22Rv1 (cell line): Measurements from ENCODE around the gene TPRG1L.

Experiments
- H3K27ac ChIP-seq: fragments of 450-650 bp; 2 replicates; pipeline ENCODE4 v1.5.1; 2017
- CTCF ChIP-seq: fragments of 450-650 bp; IDR thresholded peaks from 2 replicates; pipeline ENCODE4 v1.5.1; 2017; ENCODE audit warnings: mild to moderate bottlenecking
- ZFX ChIP-seq: fragments of 450-650 bp; IDR thresholded peaks from 2 replicates; pipeline ENCODE4 v1.6.1; 2017; ENCODE audit warnings: antibody characterized with exemption, borderline replicate concordance

The TPRG1L gene

GRCh38 chr1:3596663-3597598 is 27.9 kb upstream of the TPRG1L start:
- no peak overlapping the region for H3K27ac ChIP-seq
- TF ChIP-seq ZFX (no peak), CTCF (no peak)

GRCh38 chr1:3597599-3597964 is 27.2 kb upstream of the TPRG1L start:
- no peak overlapping the region for H3K27ac ChIP-seq
- TF ChIP-seq ZFX: no peak
- no peak for TF ChIP-seq CTCF

GRCh38 chr1:3598051-3598491 is 26.7 kb upstream of the TPRG1L start:
- TF ChIP-seq CTCF: no peak
- TF ChIP-seq ZFX: no peak

GRCh38 chr1:3598522-3599285 is 26.1 kb upstream of the TPRG1L start:
- TF ChIP-seq CTCF: no peak
- no peak for TF ChIP-seq ZFX
- H3K27ac ChIP-seq: no peak overlapping the region

More at GRCh38 chr1:3598051-3598491, 26.7 kb upstream of the TPRG1L start:
- H3K27ac ChIP-seq: no peak overlapping the region

- no peak overlapping the region for H3K27ac ChIP-seq
Measured at GRCh38 chr1:3599286-3599811, 25.5 kb upstream of the TPRG1L start.

GRCh38 chr1:3599816-3600215 is 25.0 kb upstream of the TPRG1L start:
- no peak overlapping the region for H3K27ac ChIP-seq
- TF ChIP-seq ZFX: no peak
- TF ChIP-seq CTCF: no peak

More at GRCh38 chr1:3599286-3599811, 25.5 kb upstream of the TPRG1L start:
- TF ChIP-seq CTCF (no peak), ZFX (no peak)
